Activated CD8-positive, alpha-beta memory T cell treated with anti-CD3 and anti-CD28 coated beads for 48 hours (primary cell): ENCODE data around the gene HEYL.

Source experiments
- DNase-seq, 3 experiments: peaks; one replicate each; pipeline ENCODE4 v3.0.0-alpha.2; 2020; ENCODE audit warnings: low read depth in 2 of 3, low spot score in 2 of 3

HEYL gene

GRCh38 chr1:39639305-39640130 is at the start of gene HEYL:
Gene HEYL, minus strand, starts transcription at chr1:39639643. Its CDS starts 18 bp downstream, at chr1:39639625.
- DNase-seq: peak; percentile 42 to 54 (median 50)

GRCh38 chr1:39689214-39689613 is 49.8 kb upstream of the HEYL start:
- DNase-seq: no peak

- DNase-seq: no peak
These were observed 49.3 kb upstream of the HEYL start for GRCh38 chr1:39688706-39689105.

GRCh38 chr1:39687243-39687642 is 47.8 kb upstream of the HEYL start:
- DNase-seq: no peak

- no peak for DNase-seq
These were observed 45.6 kb upstream of the HEYL start for GRCh38 chr1:39685071-39685470.

GRCh38 chr1:39684313-39684664 is 44.8 kb upstream of the HEYL start:
- DNase-seq: no peak

- DNase-seq: no peak
These were observed 44.3 kb upstream of the HEYL start for GRCh38 chr1:39683591-39684312.

- DNase-seq: no peak
These were observed 42.6 kb upstream of the HEYL start for GRCh38 chr1:39681999-39682398.

- no peak for DNase-seq
These were observed 41.9 kb upstream of the HEYL start for GRCh38 chr1:39681294-39681693.

- no peak for DNase-seq
These were observed 41.3 kb upstream of the HEYL start for GRCh38 chr1:39680751-39681150.

- DNase-seq: no peak
These were observed 40.4 kb upstream of the HEYL start for GRCh38 chr1:39679821-39680220.

- DNase-seq: no peak
These were observed 39.4 kb upstream of the HEYL start for GRCh38 chr1:39678889-39679288.

GRCh38 chr1:39677645-39678044 is 38.2 kb upstream of the HEYL start:
- no peak for DNase-seq

GRCh38 chr1:39676948-39677548 is 37.6 kb upstream of the HEYL start:
- no peak for DNase-seq

GRCh38 chr1:39675220-39675619 is 35.8 kb upstream of the HEYL start:
- no peak for DNase-seq

- no peak for DNase-seq
These were observed 33.8 kb upstream of the HEYL start for GRCh38 chr1:39673215-39673614.

GRCh38 chr1:39672551-39672947 is 33.1 kb upstream of the HEYL start:
- no peak for DNase-seq

GRCh38 chr1:39671793-39672550 is 32.5 kb upstream of the HEYL start, which contains the start of gene NT5C1A:
Gene NT5C1A, minus strand, starts transcription at chr1:39672107. Its CDS starts 69 bp downstream, at chr1:39672038.
- DNase-seq: no peak

- DNase-seq: no peak
These were observed 32.0 kb upstream of the HEYL start for GRCh38 chr1:39671433-39671792.

- DNase-seq: no peak
These were observed 31.2 kb upstream of the HEYL start for GRCh38 chr1:39670689-39671088.

GRCh38 chr1:39668894-39669293 is 29.5 kb upstream of the HEYL start:
- DNase-seq: no peak
